Skin epidermis (tissue), 12 donors: ENCODE measurements around the gene IGSF9.
A peak's percentile ranks its signal among the peaks of the same experiment; 100 is the strongest.

Experiments
- H3K27ac ChIP-seq, 21 experiments: fragments of 200-600 bp; sonication (generic) in 11 of 21; one replicate each; pipeline ENCODE4 v1.5.0; 2020; ENCODE audit warnings: mild to moderate bottlenecking in 3 of 21, inconsistent platforms in 2 of 21, moderate library complexity in 2 of 21
- H3K4me3 ChIP-seq, 7 experiments: fragments of 200-600 bp; sonication (generic) in 2 of 7; one replicate each; pipeline ENCODE4 v1.5.0; 2020; ENCODE audit warnings: inconsistent platforms in 2 of 7, mild to moderate bottlenecking in 2 of 7, moderate library complexity in 1 of 7

The IGSF9 gene

GRCh38 chr1:159951016-159951415, 5.6 kb upstream of the IGSF9 start:
- Histone ChIP-seq H3K4me3 (no peak overlapping the region), H3K27ac (no peak overlapping the region)

GRCh38 chr1:159949981-159950381, 4.6 kb upstream of the IGSF9 start:
- H3K27ac ChIP-seq: no peak overlapping the region
- no peak overlapping the region for H3K4me3 ChIP-seq

GRCh38 chr1:159949123-159949522, 3.7 kb upstream of the IGSF9 start:
- Histone ChIP-seq H3K4me3 (no peak overlapping the region), H3K27ac (no peak overlapping the region)

- no peak overlapping the region for H3K27ac ChIP-seq
Measured at GRCh38 chr1:159947942-159948341, 2.5 kb upstream of the IGSF9 start.

GRCh38 chr1:159946242-159947187, 1.1 kb upstream of the IGSF9 start:
- Histone ChIP-seq H3K4me3 (peak overlapping the region in 3 of 7 experiments; percentile 37 to 49 (median 40)), H3K27ac (peak overlapping the region in 5 of 21 experiments; percentile 60 to 82 (median 79))

More at GRCh38 chr1:159947942-159948341, 2.5 kb upstream of the IGSF9 start:
- no peak overlapping the region for H3K4me3 ChIP-seq

GRCh38 chr1:159944623-159945455, 574 bp downstream of the IGSF9 start:
- peak overlapping the region; percentile 28 to 49 (median 37) for H3K4me3 ChIP-seq
- peak overlapping the region in 14 of 21 experiments; percentile 40 to 86 (median 70) for H3K27ac ChIP-seq

GRCh38 chr1:159943908-159944622, 1.3 kb downstream of the IGSF9 start:
- peak overlapping the region in 4 of 7 experiments; percentile 30 to 49 (median 40) for H3K4me3 ChIP-seq
- H3K27ac ChIP-seq: peak overlapping the region in 14 of 21 experiments; percentile 7 to 86 (median 66)

- H3K4me3 ChIP-seq: no peak overlapping the region
- peak overlapping the region in 9 of 21 experiments; percentile 23 to 80 (median 61) for H3K27ac ChIP-seq
Measured at GRCh38 chr1:159943278-159943640, 2.2 kb downstream of the IGSF9 start.

- H3K4me3 ChIP-seq: no peak overlapping the region
- peak overlapping the region in 7 of 21 experiments; percentile 23 to 80 (median 62) for H3K27ac ChIP-seq
Measured at GRCh38 chr1:159942632-159943277, 2.7 kb downstream of the IGSF9 start.

GRCh38 chr1:159941591-159942560, 3.5 kb downstream of the IGSF9 start:
- no peak overlapping the region for H3K4me3 ChIP-seq
- H3K27ac ChIP-seq: peak overlapping the region in 2 of 21 experiments; percentile 2 to 24

- Histone ChIP-seq H3K4me3 (no peak overlapping the region), H3K27ac (peak overlapping the region in 1 of 21 experiments; percentile 24)
Measured at GRCh38 chr1:159941141-159941540, 4.3 kb downstream of the IGSF9 start.

- peak overlapping the region in 4 of 21 experiments; percentile 4 to 24 (median 10) for H3K27ac ChIP-seq
- no peak overlapping the region for H3K4me3 ChIP-seq
Measured at GRCh38 chr1:159940006-159940620, 5.3 kb downstream of the IGSF9 start.

- H3K27ac ChIP-seq: peak overlapping the region in 2 of 21 experiments; percentile 24 to 27
- no peak overlapping the region for H3K4me3 ChIP-seq
Measured at GRCh38 chr1:159939678-159940002, 5.8 kb downstream of the IGSF9 start.

- peak overlapping the region in 1 of 21 experiments; percentile 27 for H3K27ac ChIP-seq
Measured at GRCh38 chr1:159938905-159939677, 6.3 kb downstream of the IGSF9 start.

GRCh38 chr1:159938211-159938852, 7.1 kb downstream of the IGSF9 start:
- Histone ChIP-seq H3K27ac (peak overlapping the region in 2 of 21 experiments; percentile 7 to 40), H3K4me3 (no peak overlapping the region)

More at GRCh38 chr1:159938905-159939677, 6.3 kb downstream of the IGSF9 start:
- no peak overlapping the region for H3K4me3 ChIP-seq

- no peak overlapping the region for H3K4me3 ChIP-seq
- H3K27ac ChIP-seq: peak overlapping the region in 1 of 21 experiments; percentile 55
Measured at GRCh38 chr1:159937054-159937750, 8.2 kb downstream of the IGSF9 start.
